Measurements from ENCODE around the gene FILIP1L. TPM values are rescaled to one million over a fixed set of nuclear protein-coding genes. Genes with fewer than 3 reads are reported as not detected.

Gene FILIP1L
- total RNA-seq, 1 experiment from 2014 or later = 0.17 TPM

GRCh38 chr3:99873269-99874102 lies 240.8 kb downstream of the FILIP1L start:
- intact Hi-C loops (cut with micrococcal nuclease) = no loop called here
- Histone ChIP-seq H3K9ac (ENCODE audit: low read length) (no peak overlapping the region), H3K9me2 (ENCODE audit: insufficient read depth) (no peaks in the 10 kb centered on the region), H3K36me3 (ENCODE audit: control insufficient read depth in 1 of 2, insufficient read depth in 2 of 2, low read length in 2 of 2) (no peaks in the 10 kb centered on the region), H4K20me1 (ENCODE audit: insufficient read depth) (no peaks in the 10 kb centered on the region), H2AFZ (ENCODE audit: low read depth, low read length, poor library complexity, severe bottlenecking) (no peak overlapping the region), H3K27ac (ENCODE audit: low read depth, low read length) (no peak overlapping the region), H3K27me3 (ENCODE audit: insufficient read depth, low read length) (no peaks in the 10 kb centered on the region), H3K4me1 (ENCODE audit: control insufficient read depth in 1 of 2, insufficient read depth in 2 of 2, low read length in 2 of 2) (peaks cover 0 to 13% of the 10 kb centered on the region in 2 experiments; a peak in 2 of 4 replicates), H3K4me2 (ENCODE audit: low read length) (no peak overlapping the region), H3K9me3 (ENCODE audit: control insufficient read depth in 1 of 2, insufficient read depth in 1 of 2, low read depth in 1 of 2, low read length in 2 of 2) (no peaks in the 10 kb centered on the region), H3K79me2 (ENCODE audit: insufficient read depth, low read length) (peaks cover 12% of the 10 kb centered on the region; the same call in 1 of the 2 replicates), H3K4me3 (replicated peaks in 1 of 2; ENCODE audit: low read depth in 1 of 2, low read length in 2 of 2) (no peak overlapping the region)
- CTCF ChIA-PET = no interaction called here
- no peak for ATAC-seq
- DNase-seq (ENCODE audit: low read depth, low spot score) = no peak
- TF ChIP-seq ATF3 (IDR thresholded peaks at IDR 0.05) = no peak
- TF ChIP-seq TCF7L2 (IDR thresholded peaks at IDR 0.05; ENCODE audit: borderline replicate concordance, extremely low read depth, insufficient read depth, insufficient read length) = no peak
- TF ChIP-seq REST (IDR thresholded peaks at IDR 0.05; ENCODE audit: low read depth) = no peak
- TF ChIP-seq ZFX (IDR thresholded peaks at IDR 0.05) = no peak
- TF ChIP-seq SIN3A (IDR thresholded peaks at IDR 0.05; ENCODE audit: low read depth) = no peak
- no peak for TF ChIP-seq MAX (IDR thresholded peaks at IDR 0.05)
- no peak for TF ChIP-seq EGR1 (IDR thresholded peaks at IDR 0.05; ENCODE audit: low read depth)
- TF ChIP-seq ELF1 (IDR thresholded peaks at IDR 0.05; ENCODE audit: borderline replicate concordance, low read depth) = no peak
- no peak for TF ChIP-seq RAD21 (IDR thresholded peaks at IDR 0.05; ENCODE audit: low read depth)
- no TSS peak for BruUV-seq (replicated peaks)
- POLR2A ChIA-PET = no interaction called here
- RAD21 ChIA-PET (ENCODE audit: low non-redundant PET in 1 of 2, low total read pairs in 2 of 2, uncharacterized antibody in 2 of 2, unreplicated experiment in 2 of 2) = no interaction called here

All from HCT116 (cell line).